SK-N-MC (cell line): ENCODE results near the gene ZNF268.
A peak's percentile ranks its signal among the peaks of the same experiment; 100 is the strongest.

Experiments
- DNase-seq: peaks from one replicate; pipeline ENCODE4 v3.0.0-alpha.2; 2011; ENCODE audit warnings: low read depth, low spot score
- H3K27ac ChIP-seq: fragments of 200-600 bp; sonication (generic); 2 replicates; pipeline ENCODE4 v1.5.1; 2016; ENCODE audit warnings: mixed run types
- H3K36me3 ChIP-seq: fragments of 200-600 bp; sonication (generic); 2 replicates; pipeline ENCODE4 v1.6.1; 2017; ENCODE audit warnings: antibody characterized with exemption, low read length, mixed read lengths; ENCODE audit not compliant: insufficient read depth
- H3K4me3 ChIP-seq: fragments of 200-600 bp; sonication (generic); 2 replicates; pipeline ENCODE4 v1.5.1; 2016
- H3K9ac ChIP-seq: fragments of 200-600 bp; sonication (generic); 2 replicates; pipeline ENCODE4 v1.8.0; 2017; ENCODE audit warnings: mixed run types, mixed read lengths; ENCODE audit not compliant: insufficient read length
- H3K9me3 ChIP-seq: fragments of 200-600 bp; sonication (generic); 2 replicates; pipeline ENCODE4 v1.6.1; 2017; ENCODE audit warnings: low read depth, mild to moderate bottlenecking, antibody characterized with exemption, low read length, moderate library complexity, mixed read lengths
- EZH2 ChIP-seq: fragments of 200-600 bp; sonication (generic); IDR thresholded peaks from one replicate; pipeline ENCODE4 v1.6.1; 2017; ENCODE audit warnings: antibody characterized with exemption
- FOXP2 ChIP-seq: optimal IDR thresholded peaks from 2 replicates; pipeline ENCODE3; 2011; ENCODE audit warnings: mild to moderate bottlenecking, moderate library complexity; ENCODE audit not compliant: insufficient read depth; ENCODE audit errors: extremely low read length, control extremely low read depth
- POLR2AphosphoS5 ChIP-seq: IDR thresholded peaks from 2 replicates; pipeline ENCODE4 v1.6.1; 2012; ENCODE audit warnings: mild to moderate bottlenecking, low read depth, low read length, borderline replicate concordance

ZNF268 gene

DNA sequence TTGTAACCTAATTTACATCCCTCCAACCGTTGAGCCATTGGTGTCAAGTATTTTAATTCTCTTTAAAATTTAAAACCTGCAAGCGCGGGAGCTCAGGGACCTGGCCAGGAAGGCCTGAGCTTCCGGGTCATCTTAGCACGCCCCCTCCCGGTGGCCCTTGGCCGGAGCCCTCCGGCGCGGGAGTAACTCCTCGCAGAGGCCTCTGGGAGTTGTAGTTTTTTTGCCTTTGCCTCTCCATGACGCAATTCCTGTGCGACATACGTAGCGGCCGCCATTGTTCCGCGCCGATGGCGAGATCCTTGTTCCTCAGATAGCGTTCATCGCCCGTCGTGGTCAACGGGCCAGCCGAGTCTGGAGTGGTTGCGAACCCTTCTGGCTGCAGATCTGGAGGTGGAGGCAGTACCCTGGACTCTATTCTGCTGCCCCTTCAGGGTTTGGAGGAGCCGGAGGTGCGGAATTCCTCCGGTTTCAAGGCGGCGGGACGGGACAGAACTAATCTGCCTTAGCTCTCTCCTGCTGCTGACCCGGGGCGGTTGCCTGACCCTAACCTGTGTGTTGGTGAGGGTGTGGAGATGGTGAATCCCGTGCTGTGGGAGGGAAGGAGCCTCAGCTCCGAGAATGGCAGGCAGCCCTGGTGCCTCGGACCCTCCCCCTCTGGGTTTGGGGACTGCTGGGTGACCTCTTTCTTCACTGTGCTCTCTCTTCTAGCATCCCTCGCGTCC, at the start of gene ZNF268:
Gene ZNF268 (plus strand): TSS at position 258 of the 722 bp plus-strand sequence. CDS start 503 bp downstream, outside the sequence.
- Histone ChIP-seq H3K4me3 (peak within 1 kb of the TSS; percentile 99), H3K36me3 (peaks cover 45% of the 10 kb centered on the region), H3K9me3 (peaks cover 22% of the 10 kb centered on the region), H3K9ac (peak within 1 kb of the TSS; percentile 92), H3K27ac (peak within 1 kb of the TSS; percentile 87)
- DNase-seq = peak; percentile 68
- peak; percentile 84 for TF ChIP-seq POLR2AphosphoS5
- TF ChIP-seq FOXP2 = no peak
- no peak for TF ChIP-seq EZH2

DNA sequence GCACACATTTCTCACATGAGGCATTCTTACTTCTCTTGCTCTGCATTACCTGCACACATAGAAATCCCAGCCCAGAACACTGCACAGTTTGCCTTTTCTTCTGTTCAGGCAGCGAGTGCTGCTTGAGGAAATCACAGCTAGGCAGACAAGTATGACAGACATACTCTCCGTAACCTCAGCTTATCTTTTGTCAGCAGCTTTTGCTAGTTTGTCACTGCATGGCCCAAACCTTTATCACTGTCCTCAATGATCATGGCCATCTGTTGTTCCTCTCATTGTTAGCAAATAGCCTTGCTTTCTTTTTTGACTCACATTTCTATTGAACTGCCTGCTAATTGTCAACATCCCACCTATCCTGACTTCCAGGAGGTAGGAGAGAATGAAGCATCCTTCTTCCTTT, 45.5 kb upstream of the ZNF268 start:
- TF ChIP-seq FOXP2 (no peak), POLR2AphosphoS5 (no peak), EZH2 (no peak)
- Histone ChIP-seq H3K4me3 (no peak overlapping the region), H3K36me3 (peaks cover 85% of the 10 kb centered on the region), H3K9me3 (peaks cover 20% of the 10 kb centered on the region), H3K9ac (no peak overlapping the region), H3K27ac (no peak overlapping the region)
- no peak for DNase-seq

DNA sequence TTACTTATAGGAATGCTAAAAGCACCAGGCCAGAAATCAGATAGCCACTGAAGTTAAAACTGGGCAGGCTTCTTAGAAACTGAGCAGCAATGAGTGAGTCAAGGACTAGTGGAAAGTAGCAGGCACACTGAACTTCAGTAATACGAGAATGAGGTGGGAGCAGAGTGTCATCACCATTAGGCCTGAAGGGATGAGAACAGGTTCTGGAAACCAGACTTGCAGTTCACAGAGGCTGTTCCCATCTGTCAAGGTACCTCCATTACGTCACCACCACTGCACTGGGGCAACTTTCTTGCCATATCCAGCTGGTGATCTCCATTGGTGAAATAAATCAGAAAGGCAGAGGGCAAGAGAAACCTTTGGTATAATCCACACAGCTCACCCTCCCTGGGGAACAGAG, 35.3 kb upstream of the ZNF268 start:
- Histone ChIP-seq H3K9me3 (peaks cover 9% of the 10 kb centered on the region; the same call in 1 of the 2 replicates), H3K4me3 (no peak overlapping the region), H3K27ac (no peak overlapping the region), H3K9ac (no peak overlapping the region), H3K36me3 (peaks cover 54% of the 10 kb centered on the region)
- DNase-seq = no peak
- TF ChIP-seq FOXP2 (no peak), POLR2AphosphoS5 (no peak), EZH2 (no peak)

DNA sequence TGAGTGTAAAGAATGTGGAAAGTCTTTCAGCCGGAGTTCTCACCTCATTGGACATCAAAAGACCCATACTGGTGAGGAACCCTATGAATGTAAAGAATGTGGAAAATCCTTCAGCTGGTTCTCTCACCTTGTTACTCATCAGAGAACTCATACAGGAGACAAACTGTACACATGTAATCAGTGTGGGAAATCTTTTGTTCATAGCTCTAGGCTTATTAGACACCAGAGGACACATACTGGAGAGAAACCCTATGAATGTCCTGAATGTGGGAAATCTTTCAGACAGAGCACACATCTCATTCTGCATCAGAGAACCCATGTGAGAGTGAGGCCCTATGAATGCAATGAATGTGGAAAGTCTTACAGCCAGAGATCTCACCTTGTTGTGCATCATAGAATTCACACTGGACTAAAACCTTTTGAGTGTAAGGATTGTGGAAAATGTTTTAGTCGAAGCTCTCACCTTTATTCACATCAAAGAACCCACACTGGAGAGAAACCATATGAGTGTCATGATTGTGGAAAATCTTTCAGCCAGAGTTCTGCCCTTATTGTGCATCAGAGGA, 25.1 kb upstream of the ZNF268 start:
- no peak overlapping the region for H3K4me3 ChIP-seq
- peaks cover 27% of the 10 kb centered on the region for H3K9me3 ChIP-seq
- DNase-seq = no peak
- TF ChIP-seq POLR2AphosphoS5 = no peak
- H3K27ac ChIP-seq = no peak overlapping the region
- H3K9ac ChIP-seq = no peak overlapping the region
- peaks cover 61% of the 10 kb centered on the region for H3K36me3 ChIP-seq

DNA sequence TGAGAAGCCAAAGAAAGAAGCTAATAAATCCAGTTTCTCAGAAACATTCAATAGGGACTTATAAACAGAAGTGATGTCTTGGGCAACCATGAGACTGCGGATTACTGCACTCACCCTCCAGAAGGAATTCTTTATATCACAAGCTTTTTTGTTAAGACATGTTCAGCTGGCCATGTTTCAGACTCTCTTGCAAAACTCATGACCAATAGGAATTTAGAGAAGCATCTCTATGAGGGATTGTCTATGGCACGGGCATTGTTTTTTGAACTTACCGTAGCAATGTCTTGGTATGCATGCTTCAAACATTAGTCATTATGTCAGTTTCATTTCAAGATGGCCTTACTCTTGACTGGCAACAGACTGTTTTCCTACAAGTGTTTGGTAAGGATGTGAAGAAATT, 15.5 kb upstream of the ZNF268 start:
- TF ChIP-seq POLR2AphosphoS5 = no peak
- TF ChIP-seq FOXP2 = no peak
- Histone ChIP-seq H3K36me3 (no peaks in the 10 kb centered on the region), H3K4me3 (no peak overlapping the region), H3K27ac (no peak overlapping the region), H3K9me3 (peaks cover 5% of the 10 kb centered on the region; the same call in 1 of the 2 replicates), H3K9ac (no peak overlapping the region)
- no peak for DNase-seq

DNA sequence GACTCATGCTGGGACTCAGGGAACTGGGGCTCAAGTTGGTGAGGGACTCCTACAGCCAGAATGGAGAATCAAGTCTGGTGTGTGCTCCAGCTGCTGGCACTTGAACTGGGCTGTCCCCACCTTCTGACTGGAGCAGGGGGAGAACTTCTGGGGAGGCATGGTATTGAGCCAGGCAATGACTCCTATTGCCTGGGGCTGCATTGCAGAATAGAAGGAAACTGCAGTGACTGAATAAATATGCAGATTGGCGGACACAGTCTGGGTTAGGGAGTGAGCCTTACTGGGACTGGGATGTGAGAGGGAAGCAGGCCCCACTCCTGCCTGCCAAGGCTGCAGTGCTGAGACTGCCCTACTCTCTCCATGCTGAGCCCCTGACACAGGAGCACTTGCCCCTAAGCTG, 8.8 kb upstream of the ZNF268 start:
- Histone ChIP-seq H3K36me3 (no peaks in the 10 kb centered on the region), H3K4me3 (no peak overlapping the region), H3K9ac (no peak overlapping the region), H3K9me3 (no peaks in the 10 kb centered on the region), H3K27ac (no peak overlapping the region)
- no peak for DNase-seq
- no peak for TF ChIP-seq FOXP2
- no peak for TF ChIP-seq EZH2
- TF ChIP-seq POLR2AphosphoS5 = no peak

DNA sequence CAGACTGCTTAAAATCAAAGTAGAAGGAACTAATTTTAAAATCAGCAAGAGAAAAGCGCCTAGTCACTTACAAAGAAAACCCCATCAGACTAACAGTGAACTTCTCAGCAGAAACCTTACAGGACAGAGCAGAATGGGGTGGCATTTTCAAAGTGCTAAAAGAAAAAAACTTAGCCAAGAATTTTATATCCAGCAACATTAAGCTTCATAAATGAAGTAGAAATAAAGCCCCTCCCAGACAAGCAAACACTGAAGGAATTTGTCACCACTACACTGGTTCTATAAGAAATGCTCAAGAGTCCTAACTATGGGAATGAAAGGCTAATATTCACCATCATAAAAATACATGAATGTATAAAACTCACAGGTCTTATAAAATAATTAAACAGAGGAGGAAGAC, 6.4 kb upstream of the ZNF268 start:
- no peak overlapping the region for H3K4me3 ChIP-seq
- no peaks in the 10 kb centered on the region for H3K9me3 ChIP-seq
- no peak overlapping the region for H3K27ac ChIP-seq
- DNase-seq = no peak
- TF ChIP-seq FOXP2 (no peak), POLR2AphosphoS5 (no peak), EZH2 (no peak)
- no peak overlapping the region for H3K9ac ChIP-seq
- H3K36me3 ChIP-seq = no peaks in the 10 kb centered on the region

DNA sequence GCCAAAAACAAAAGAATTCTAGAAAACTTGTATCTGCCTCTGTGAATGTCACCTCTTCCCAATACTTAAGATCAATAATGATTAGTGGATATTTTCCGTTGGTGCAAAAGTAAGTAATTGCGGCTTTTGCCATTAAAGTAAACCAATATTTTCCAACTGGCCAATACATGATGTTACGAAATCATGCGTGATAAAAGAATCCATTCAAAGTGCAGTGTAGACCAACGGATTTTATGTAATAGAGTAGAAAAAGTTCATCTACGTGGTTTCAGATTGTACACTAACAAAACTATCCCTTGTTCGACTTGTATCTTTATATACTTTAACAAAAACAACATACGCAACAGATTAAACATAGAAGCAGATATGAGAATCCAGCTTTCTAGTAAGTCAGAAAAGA, 626 bp upstream of the ZNF268 start:
- peaks cover 22% of the 10 kb centered on the region for H3K9me3 ChIP-seq
- H3K27ac ChIP-seq = no peak overlapping the region
- peaks cover 38% of the 10 kb centered on the region for H3K36me3 ChIP-seq

More for the DNA sequence above, 626 bp upstream of the ZNF268 start:
- DNase-seq = no peak
- no peak overlapping the region for H3K9ac ChIP-seq
- TF ChIP-seq FOXP2 = no peak
- no peak for TF ChIP-seq EZH2
- no peak for TF ChIP-seq POLR2AphosphoS5
- no peak overlapping the region; the same call in 1 of the 2 replicates for H3K4me3 ChIP-seq
